GM19035 (cell line): ENCODE measurements around the gene IFRD1.

Experiments used
- ATAC-seq: cut with Tn5 transposase; IDR thresholded peaks from one replicate; pipeline ENCODE4 v1.9.1; 2021; ENCODE audit not compliant: unreplicated experiment

The IFRD1 gene

GRCh38 chr7:112485766-112486165 is 35.5 kb downstream of the IFRD1 start:
- no peak for ATAC-seq

- ATAC-seq: no peak
Observed at GRCh38 chr7:112487457-112488263, 37.4 kb downstream of the IFRD1 start.

- ATAC-seq: no peak
Observed at GRCh38 chr7:112488264-112488552, 37.9 kb downstream of the IFRD1 start.

GRCh38 chr7:112492186-112492585 is 41.9 kb downstream of the IFRD1 start:
- ATAC-seq: no peak

GRCh38 chr7:112494656-112495055 is 44.4 kb downstream of the IFRD1 start:
- no peak for ATAC-seq

GRCh38 chr7:112495156-112495788 is 45.0 kb downstream of the IFRD1 start:
- ATAC-seq: no peak

GRCh38 chr7:112495810-112496462 is 45.7 kb downstream of the IFRD1 start:
- ATAC-seq: peak; percentile 50

- no peak for ATAC-seq
Observed at GRCh38 chr7:112497481-112497880, 47.2 kb downstream of the IFRD1 start.

- no peak for ATAC-seq
Observed at GRCh38 chr7:112500619-112501018, 50.4 kb downstream of the IFRD1 start.

GRCh38 chr7:112501801-112502503 is 51.7 kb downstream of the IFRD1 start:
- no peak for ATAC-seq

GRCh38 chr7:112502700-112503099 is 52.4 kb downstream of the IFRD1 start:
- ATAC-seq: no peak

GRCh38 chr7:112503361-112503972 is 53.2 kb downstream of the IFRD1 start:
- ATAC-seq: no peak

GRCh38 chr7:112504093-112504695 is 53.9 kb downstream of the IFRD1 start:
- ATAC-seq: no peak

GRCh38 chr7:112505495-112505894 is 55.2 kb downstream of the IFRD1 start:
- ATAC-seq: no peak

GRCh38 chr7:112508404-112508803 is 58.1 kb downstream of the IFRD1 start:
- ATAC-seq: no peak

- ATAC-seq: no peak
Observed at GRCh38 chr7:112509402-112509801, 59.1 kb downstream of the IFRD1 start.

- peak; percentile 48 for ATAC-seq
Observed at GRCh38 chr7:112510001-112510742, 59.9 kb downstream of the IFRD1 start.

GRCh38 chr7:112510743-112511110 is 60.5 kb downstream of the IFRD1 start:
- no peak for ATAC-seq

- no peak for ATAC-seq
Observed at GRCh38 chr7:112511451-112512202, 61.4 kb downstream of the IFRD1 start.
